ENCODE data around the gene ATAD3A.
"Not testable (repeated sequence)": the region's sequence is repeated elsewhere in the genome, so short reads cannot be mapped to it uniquely, and the experiment has no call there.

ATAD3A gene

GRCh38 chr1:1514376-1514775, 2.4 kb downstream of the ATAD3A start:
- DNase-seq (ENCODE audit: low spot score); H3K4me1 ChIP-seq (ENCODE audit: insufficient read depth, poor library complexity, severe bottlenecking); ATAC-seq (ENCODE audit: low read depth); H3K9me3 ChIP-seq (ENCODE audit: severe bottlenecking); H3K27ac ChIP-seq (ENCODE audit: poor library complexity, severe bottlenecking); H3K27me3 ChIP-seq (ENCODE audit: insufficient read depth, poor library complexity, severe bottlenecking); H3K4me3 ChIP-seq (ENCODE audit: severe bottlenecking): not testable (repeated sequence)
- peaks cover 34% of the 10 kb centered on the region for H3K36me3 ChIP-seq (ENCODE audit: low read depth)

- peaks cover 47% of the 10 kb centered on the region for H3K36me3 ChIP-seq (ENCODE audit: low read depth)
- ATAC-seq (ENCODE audit: low read depth); DNase-seq (ENCODE audit: low spot score); H3K4me1 ChIP-seq (ENCODE audit: insufficient read depth, poor library complexity, severe bottlenecking); H3K9me3 ChIP-seq (ENCODE audit: severe bottlenecking); H3K27me3 ChIP-seq (ENCODE audit: insufficient read depth, poor library complexity, severe bottlenecking); H3K27ac ChIP-seq (ENCODE audit: poor library complexity, severe bottlenecking); H3K4me3 ChIP-seq (ENCODE audit: severe bottlenecking): not testable (repeated sequence)
Measured at GRCh38 chr1:1516923-1517322, 5.0 kb downstream of the ATAD3A start.

DNA sequence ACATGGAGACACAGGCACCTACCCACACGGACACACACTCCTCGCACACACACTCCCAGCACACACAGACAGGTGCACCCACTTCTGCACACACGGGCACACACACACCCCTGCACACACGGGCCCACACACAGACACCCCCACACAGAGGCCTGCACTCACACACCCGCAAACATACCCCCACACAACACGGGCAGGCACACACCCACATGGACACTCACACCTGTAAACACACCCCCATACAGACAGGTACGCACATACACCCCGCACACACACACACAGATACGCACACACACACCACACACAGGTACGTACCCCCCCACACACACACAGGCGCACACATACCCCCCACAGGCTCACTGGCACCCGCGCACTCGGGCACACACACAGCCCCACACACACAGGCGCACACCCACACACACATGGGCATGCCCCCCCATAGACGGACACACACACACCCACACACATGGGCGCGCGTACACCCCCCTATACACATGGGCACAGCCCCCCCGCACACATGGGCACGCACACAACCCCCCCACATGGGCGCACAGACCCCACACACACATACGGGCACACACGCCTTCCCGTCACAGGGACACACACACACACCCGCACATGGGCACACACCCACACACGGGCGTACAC, 6.1 kb downstream of the ATAD3A start:
- H3K4me1 ChIP-seq (ENCODE audit: insufficient read depth, poor library complexity, severe bottlenecking), result no peaks in the 10 kb centered on the region
- no peaks in the 10 kb centered on the region for H3K27me3 ChIP-seq (ENCODE audit: insufficient read depth, poor library complexity, severe bottlenecking)
- DNase-seq (ENCODE audit: low spot score) (no peak), ATAC-seq (ENCODE audit: low read depth) (no peak)
- no peaks in the 10 kb centered on the region for H3K9me3 ChIP-seq (ENCODE audit: severe bottlenecking)
- no peak overlapping the region for H3K27ac ChIP-seq (ENCODE audit: poor library complexity, severe bottlenecking)
- peaks cover 48% of the 10 kb centered on the region for H3K36me3 ChIP-seq (ENCODE audit: low read depth)
- no peak overlapping the region for H3K4me3 ChIP-seq (ENCODE audit: severe bottlenecking)
- TF ChIP-seq CTCF (IDR thresholded peaks at IDR 0.05; ENCODE audit: poor library complexity, severe bottlenecking), result no peak

- H3K4me3 ChIP-seq (ENCODE audit: severe bottlenecking); H3K4me1 ChIP-seq (ENCODE audit: insufficient read depth, poor library complexity, severe bottlenecking); ATAC-seq (ENCODE audit: low read depth); DNase-seq (ENCODE audit: low spot score); H3K27me3 ChIP-seq (ENCODE audit: insufficient read depth, poor library complexity, severe bottlenecking); H3K9me3 ChIP-seq (ENCODE audit: severe bottlenecking); H3K27ac ChIP-seq (ENCODE audit: poor library complexity, severe bottlenecking): not testable (repeated sequence)
- H3K36me3 ChIP-seq (ENCODE audit: low read depth), result peaks cover 48% of the 10 kb centered on the region
Measured at GRCh38 chr1:1518621-1519007, 6.7 kb downstream of the ATAD3A start.

GRCh38 chr1:1519805-1520505, 8.0 kb downstream of the ATAD3A start:
- H3K4me1 ChIP-seq (ENCODE audit: insufficient read depth, poor library complexity, severe bottlenecking); H3K27ac ChIP-seq (ENCODE audit: poor library complexity, severe bottlenecking); H3K27me3 ChIP-seq (ENCODE audit: insufficient read depth, poor library complexity, severe bottlenecking); DNase-seq (ENCODE audit: low spot score); H3K9me3 ChIP-seq (ENCODE audit: severe bottlenecking); ATAC-seq (ENCODE audit: low read depth); H3K4me3 ChIP-seq (ENCODE audit: severe bottlenecking): not testable (repeated sequence)
- peaks cover 46% of the 10 kb centered on the region for H3K36me3 ChIP-seq (ENCODE audit: low read depth)

- H3K4me1 ChIP-seq (ENCODE audit: insufficient read depth, poor library complexity, severe bottlenecking), result no peaks in the 10 kb centered on the region
- H3K36me3 ChIP-seq (ENCODE audit: low read depth), result peaks cover 38% of the 10 kb centered on the region
- no peak overlapping the region for H3K4me3 ChIP-seq (ENCODE audit: severe bottlenecking)
- H3K27me3 ChIP-seq (ENCODE audit: insufficient read depth, poor library complexity, severe bottlenecking), result no peaks in the 10 kb centered on the region
- no peak overlapping the region for H3K27ac ChIP-seq (ENCODE audit: poor library complexity, severe bottlenecking)
- no peak for TF ChIP-seq CTCF (IDR thresholded peaks at IDR 0.05; ENCODE audit: poor library complexity, severe bottlenecking)
- no peak for ATAC-seq (ENCODE audit: low read depth)
- no peak for DNase-seq (ENCODE audit: low spot score)
- H3K9me3 ChIP-seq (ENCODE audit: severe bottlenecking), result no peaks in the 10 kb centered on the region
Measured at GRCh38 chr1:1521331-1521730, 9.4 kb downstream of the ATAD3A start.

DNA sequence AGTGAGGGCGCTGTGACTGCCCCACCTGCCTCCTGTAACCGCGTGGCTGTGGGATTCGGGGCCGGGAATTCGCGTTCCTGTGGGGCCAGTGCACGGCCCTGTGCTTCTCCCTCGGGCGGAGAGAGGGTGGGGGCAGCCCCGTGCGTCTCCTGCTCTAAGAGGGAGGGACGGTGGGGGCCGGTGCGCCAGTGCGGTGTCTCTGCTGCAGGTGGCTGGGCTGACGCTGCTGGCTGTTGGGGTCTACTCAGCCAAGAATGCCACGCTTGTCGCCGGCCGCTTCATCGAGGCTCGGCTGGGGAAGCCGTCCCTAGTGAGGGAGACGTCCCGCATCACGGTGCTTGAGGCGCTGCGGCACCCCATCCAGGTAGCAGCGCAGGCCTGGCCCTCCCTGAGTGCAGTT, 10.6 kb downstream of the ATAD3A start:
- not testable (repeated sequence) for H3K4me3 ChIP-seq (ENCODE audit: severe bottlenecking); H3K27me3 ChIP-seq (ENCODE audit: insufficient read depth, poor library complexity, severe bottlenecking); H3K4me1 ChIP-seq (ENCODE audit: insufficient read depth, poor library complexity, severe bottlenecking); DNase-seq (ENCODE audit: low spot score); H3K27ac ChIP-seq (ENCODE audit: poor library complexity, severe bottlenecking); ATAC-seq (ENCODE audit: low read depth); H3K9me3 ChIP-seq (ENCODE audit: severe bottlenecking)
- H3K36me3 ChIP-seq (ENCODE audit: low read depth), result peaks cover 31% of the 10 kb centered on the region

DNA sequence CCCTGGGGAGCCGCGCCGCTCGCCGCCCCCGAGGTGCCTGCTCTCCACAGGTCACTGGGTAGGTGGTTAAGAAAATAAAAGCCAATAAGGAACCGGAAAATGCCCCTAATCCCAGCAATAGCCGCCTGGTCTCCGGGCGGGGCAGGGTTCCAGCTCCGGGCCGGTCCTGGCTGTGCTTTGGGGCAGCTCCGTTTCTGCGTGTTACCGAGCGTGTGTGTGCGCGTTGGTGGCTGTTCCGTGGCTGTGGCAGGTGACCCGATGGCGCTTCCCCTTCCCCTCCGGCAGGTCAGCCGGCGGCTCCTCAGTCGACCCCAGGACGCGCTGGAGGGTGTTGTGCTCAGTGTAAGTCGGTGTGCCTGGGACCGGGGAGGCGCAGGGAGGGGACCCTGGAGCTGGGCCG, 11.3 kb downstream of the ATAD3A start:
- peaks cover 29% of the 10 kb centered on the region for H3K36me3 ChIP-seq (ENCODE audit: low read depth)
- H3K4me1 ChIP-seq (ENCODE audit: insufficient read depth, poor library complexity, severe bottlenecking); H3K4me3 ChIP-seq (ENCODE audit: severe bottlenecking); H3K9me3 ChIP-seq (ENCODE audit: severe bottlenecking); H3K27me3 ChIP-seq (ENCODE audit: insufficient read depth, poor library complexity, severe bottlenecking); DNase-seq (ENCODE audit: low spot score); H3K27ac ChIP-seq (ENCODE audit: poor library complexity, severe bottlenecking); ATAC-seq (ENCODE audit: low read depth): not testable (repeated sequence)

GRCh38 chr1:1523651-1524050, 11.7 kb downstream of the ATAD3A start:
- not testable (repeated sequence) for H3K4me1 ChIP-seq (ENCODE audit: insufficient read depth, poor library complexity, severe bottlenecking); DNase-seq (ENCODE audit: low spot score); ATAC-seq (ENCODE audit: low read depth); H3K4me3 ChIP-seq (ENCODE audit: severe bottlenecking); H3K27ac ChIP-seq (ENCODE audit: poor library complexity, severe bottlenecking); H3K9me3 ChIP-seq (ENCODE audit: severe bottlenecking); H3K27me3 ChIP-seq (ENCODE audit: insufficient read depth, poor library complexity, severe bottlenecking)
- peaks cover 30% of the 10 kb centered on the region for H3K36me3 ChIP-seq (ENCODE audit: low read depth)
